Measurements from ENCODE around the gene HDHD5.

The HDHD5 gene

DNA sequence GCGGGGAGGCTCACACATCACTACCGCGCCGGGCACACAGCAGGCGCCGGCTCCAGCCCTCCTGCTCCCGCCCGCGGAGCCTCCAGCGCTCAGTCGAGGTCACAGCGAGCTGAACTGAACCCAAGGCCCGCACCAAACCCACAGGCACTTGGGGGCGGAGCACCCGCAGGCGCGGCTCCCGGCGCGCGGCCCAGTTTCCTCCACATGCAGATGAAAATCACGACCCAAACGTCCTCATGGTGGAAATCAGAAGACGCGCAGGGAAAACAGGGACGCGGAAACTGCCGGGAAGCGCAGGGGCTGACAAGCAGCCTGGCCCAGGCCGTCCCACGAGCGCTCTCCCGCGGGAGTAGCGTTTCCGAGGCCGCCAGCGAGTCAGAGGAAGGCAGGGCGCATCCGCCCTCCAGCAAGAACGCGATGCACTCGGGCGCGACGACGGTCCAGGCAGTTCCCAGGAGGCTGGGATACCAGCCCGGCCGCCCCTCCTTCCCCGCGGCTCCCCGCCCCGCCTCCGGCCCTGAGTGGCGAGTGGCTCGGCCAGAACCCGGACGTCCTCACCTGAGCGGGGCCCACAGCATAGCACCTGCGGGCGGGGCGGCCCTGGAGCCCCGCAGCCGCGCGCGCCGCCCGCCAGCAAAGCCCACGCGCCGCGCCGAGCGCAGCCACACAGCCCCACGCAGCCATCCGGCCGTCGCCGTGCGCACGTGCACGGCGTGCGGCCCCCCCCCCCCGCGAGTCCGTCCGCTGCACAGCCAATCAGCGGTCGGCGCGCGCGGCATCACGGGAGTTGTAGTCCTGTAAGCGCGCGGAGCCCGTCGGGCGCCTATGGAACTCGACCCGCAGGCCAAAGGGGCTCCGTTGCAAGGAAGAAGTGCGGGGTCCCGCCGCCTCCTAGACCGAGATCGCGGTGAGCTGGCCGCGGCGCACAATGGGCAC lies at the start of gene HDHD5:
HDHD5 (minus strand) TSS at position 710 of the 936 bp plus-strand sequence; CDS start at position 684, 26 bp downstream.
- DNase-seq (ENCODE audit: low read depth in 3 of 3, low spot score in 1 of 3): peak; percentile 76 to 85 (median 79)

GRCh38 chr22:17205432-17205831 lies 46.4 kb upstream of the HDHD5 start:
- DNase-seq (ENCODE audit: low read depth in 3 of 3, low spot score in 1 of 3): no peak

GRCh38 chr22:17201285-17201945 lies 42.3 kb upstream of the HDHD5 start:
- no peak for DNase-seq (ENCODE audit: low read depth in 3 of 3, low spot score in 1 of 3)

GRCh38 chr22:17199003-17199731 lies 40.1 kb upstream of the HDHD5 start:
- DNase-seq (ENCODE audit: low read depth in 3 of 3, low spot score in 1 of 3): no peak

DNA sequence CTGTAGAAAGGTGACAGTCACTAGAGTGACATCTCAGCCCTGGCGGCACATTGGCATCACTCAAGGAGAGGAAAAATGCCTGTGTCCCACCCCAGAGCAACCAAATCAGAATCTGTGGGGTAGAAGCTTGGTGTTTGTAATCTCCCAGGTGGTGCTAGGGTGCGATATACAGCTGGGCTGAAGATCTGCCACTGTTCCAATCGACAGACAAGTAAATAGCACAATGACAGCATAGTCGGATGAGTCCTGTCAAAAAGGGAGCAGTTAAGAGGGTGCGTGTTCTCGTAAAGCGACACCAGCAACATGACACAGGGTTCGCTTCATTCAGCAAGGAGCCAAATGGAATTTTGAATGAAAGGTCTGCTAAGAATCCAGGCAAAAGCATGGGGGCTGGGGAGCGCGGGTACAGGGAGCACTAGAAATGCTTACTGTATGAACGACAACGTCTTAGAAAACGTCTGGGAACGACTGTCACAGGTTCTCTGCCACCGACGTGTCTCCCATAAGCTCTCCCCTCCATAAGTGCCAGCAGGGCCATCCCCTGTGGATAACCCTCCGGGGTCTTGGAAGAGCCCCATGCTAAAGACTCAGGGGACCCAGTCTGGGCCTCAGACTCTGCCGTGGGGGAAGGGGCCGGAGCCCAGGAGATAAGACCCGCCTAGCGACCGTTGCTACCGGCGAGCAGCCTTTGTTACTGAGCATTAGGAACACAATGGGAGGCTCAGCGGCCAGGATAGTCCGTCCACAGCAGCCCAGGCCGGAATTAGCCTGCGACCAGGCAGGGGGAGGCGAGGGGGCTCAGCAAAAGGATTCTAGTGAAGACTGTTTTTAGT lies 39.3 kb upstream of the HDHD5 start:
- DNase-seq (ENCODE audit: low read depth in 3 of 3, low spot score in 1 of 3): no peak

GRCh38 chr22:17194213-17194612 lies 35.1 kb upstream of the HDHD5 start:
- DNase-seq (ENCODE audit: low read depth in 3 of 3, low spot score in 1 of 3): no peak

- DNase-seq (ENCODE audit: low read depth in 3 of 3, low spot score in 1 of 3): no peak
Observed at GRCh38 chr22:17192186-17192585, 33.1 kb upstream of the HDHD5 start.

DNA sequence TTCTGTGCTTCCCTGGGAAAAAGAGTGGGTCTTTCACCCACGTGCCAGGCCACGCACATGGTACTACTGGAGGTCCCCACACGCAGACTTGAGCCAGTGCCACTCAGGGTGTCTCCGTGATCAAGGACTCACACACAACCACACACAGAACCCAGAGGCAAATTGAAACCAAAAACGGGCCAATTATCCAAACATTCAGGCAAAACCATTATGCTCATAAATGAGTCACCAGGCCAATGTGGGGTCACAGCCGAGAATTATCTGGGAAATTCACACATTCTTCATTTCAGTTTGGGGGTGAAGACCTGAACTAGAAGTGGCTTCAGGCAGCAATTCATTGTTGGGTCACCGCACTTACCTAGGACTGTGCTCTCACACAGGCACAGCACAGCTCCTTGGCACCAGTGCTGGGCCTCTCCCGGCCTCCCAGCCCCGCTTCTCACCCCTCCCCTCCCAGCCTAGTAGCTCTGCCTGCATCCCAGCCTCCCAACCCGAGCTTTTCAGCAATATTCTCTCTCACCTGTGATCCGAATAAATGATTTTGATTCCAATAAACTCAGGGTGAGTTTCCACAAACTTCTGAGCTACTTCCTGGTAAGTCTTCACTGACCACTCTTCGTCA lies 32.2 kb upstream of the HDHD5 start:
- no peak for DNase-seq (ENCODE audit: low read depth in 3 of 3, low spot score in 1 of 3)

GRCh38 chr22:17190702-17191101 lies 31.6 kb upstream of the HDHD5 start:
- DNase-seq (ENCODE audit: low read depth in 3 of 3, low spot score in 1 of 3): no peak

GRCh38 chr22:17176715-17177114 lies 17.6 kb upstream of the HDHD5 start:
- no peak for DNase-seq (ENCODE audit: low read depth in 3 of 3, low spot score in 1 of 3)

GRCh38 chr22:17172029-17172833 lies 13.2 kb upstream of the HDHD5 start:
- DNase-seq (ENCODE audit: low read depth in 3 of 3, low spot score in 1 of 3): no peak

GRCh38 chr22:17171153-17172028 lies 12.3 kb upstream of the HDHD5 start:
- peak; percentile 29 to 73 (median 50) for DNase-seq (ENCODE audit: low read depth in 3 of 3, low spot score in 1 of 3)

- no peak for DNase-seq (ENCODE audit: low read depth in 3 of 3, low spot score in 1 of 3)
Observed at GRCh38 chr22:17167486-17167885, 8.4 kb upstream of the HDHD5 start.

DNA sequence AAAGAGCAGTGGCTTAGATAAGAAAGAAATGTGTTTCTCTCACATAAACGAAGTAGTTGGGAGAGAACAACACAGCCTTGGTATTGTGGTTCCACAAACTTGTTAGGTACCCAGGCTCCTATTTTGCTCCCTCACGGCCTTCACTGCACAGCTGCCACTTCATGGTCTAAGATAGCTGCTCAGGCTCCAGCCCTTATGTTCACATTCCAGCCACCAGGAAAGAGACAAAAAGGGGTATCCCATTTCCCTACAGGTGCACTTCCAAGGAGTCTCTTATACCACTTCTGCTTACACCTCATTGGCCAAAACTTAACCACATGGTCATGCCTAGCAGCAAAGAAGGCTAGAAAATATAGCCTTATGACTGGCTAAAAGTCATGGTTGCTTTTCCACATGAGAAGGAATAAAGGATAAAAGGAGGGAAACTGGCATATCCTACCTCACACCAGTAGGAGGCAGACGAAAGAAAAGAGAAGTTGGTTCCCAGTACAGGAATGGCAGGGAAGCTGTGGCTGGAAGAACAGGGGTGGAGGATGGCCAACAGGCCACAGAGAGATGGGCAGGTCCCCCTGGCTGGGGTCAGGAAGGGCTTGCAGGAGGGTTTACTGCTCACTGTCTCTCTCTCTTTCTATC lies 5.4 kb upstream of the HDHD5 start:
- DNase-seq (ENCODE audit: low read depth in 3 of 3, low spot score in 1 of 3): no peak

DNA sequence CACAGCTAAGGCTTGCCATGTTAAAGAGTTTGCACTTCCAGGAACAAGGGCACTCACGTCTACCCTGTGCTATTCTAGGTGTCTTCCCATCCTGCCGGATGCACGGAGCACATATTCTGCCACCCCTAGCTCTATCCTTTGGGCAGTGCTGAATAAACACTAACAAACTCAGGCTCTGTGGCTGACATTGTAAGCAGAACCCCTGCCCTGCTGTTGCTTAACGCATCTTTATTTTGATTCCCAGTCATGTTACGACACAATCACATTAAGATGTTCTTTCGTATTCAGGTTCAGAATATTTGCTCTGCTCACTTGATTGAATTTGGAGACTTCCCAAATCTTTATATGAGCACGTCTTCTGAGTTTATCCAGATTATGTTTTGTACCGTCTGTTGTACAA lies 3.7 kb upstream of the HDHD5 start:
- DNase-seq (ENCODE audit: low read depth in 3 of 3, low spot score in 1 of 3): no peak

- DNase-seq (ENCODE audit: low read depth in 3 of 3, low spot score in 1 of 3): no peak
Observed at GRCh38 chr22:17161991-17162390, 2.9 kb upstream of the HDHD5 start.

DNA sequence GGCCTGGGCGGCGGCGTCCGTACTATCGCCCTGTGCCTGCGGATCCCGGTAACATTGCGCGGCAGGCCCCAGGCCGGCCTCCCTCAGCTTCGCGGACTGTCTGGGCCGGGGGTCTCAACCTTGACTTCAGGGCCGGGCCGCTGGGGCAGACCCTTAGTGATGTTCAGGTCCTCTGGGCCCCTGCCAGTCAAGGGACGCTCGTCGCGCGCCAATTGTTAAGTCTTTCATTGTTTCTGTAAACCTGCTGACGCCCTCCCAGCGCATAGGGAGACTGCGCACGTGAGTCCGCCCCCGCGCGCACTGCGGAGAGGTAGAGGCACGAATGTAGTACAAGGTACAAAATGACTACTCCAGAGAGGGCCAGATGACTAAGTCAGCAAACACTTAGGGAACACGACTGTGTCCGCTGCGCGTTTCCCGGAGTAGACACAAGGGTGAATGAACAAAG lies 451 bp upstream of the HDHD5 start:
- peak in 1 of 3 donors; percentile 58 for DNase-seq (ENCODE audit: low read depth in 3 of 3, low spot score in 1 of 3)

GRCh38 chr22:17158176-17158567 lies 905 bp downstream of the HDHD5 start:
- no peak for DNase-seq (ENCODE audit: low read depth in 3 of 3, low spot score in 1 of 3)

Data from stimulated activated CD4-positive, alpha-beta T cell treated with anti-CD3 and anti-CD28 coated beads, TNF-alpha, amount 100 ng/mL, for 1 hour (primary cell).